GM12873 (cell line): ENCODE data around the gene TFF3.

ENCODE experiments used
- CTCF ChIP-seq: IDR thresholded peaks from 2 replicates; pipeline ENCODE4 v1.5.1; 2012; ENCODE audit warnings: low read depth, mild to moderate bottlenecking, moderate library complexity, low read length, control low read depth; ENCODE audit not compliant: insufficient read depth; ENCODE audit errors: missing control alignments

Gene TFF3

GRCh38 chr21:42301371-42302075, 13.7 kb downstream of the TFF3 start:
- no peak for TF ChIP-seq CTCF

- TF ChIP-seq CTCF: no peak
Measured at GRCh38 chr21:42300956-42301355, 14.3 kb downstream of the TFF3 start.

- no peak for TF ChIP-seq CTCF
Measured at GRCh38 chr21:42300045-42300583, 15.1 kb downstream of the TFF3 start.

DNA sequence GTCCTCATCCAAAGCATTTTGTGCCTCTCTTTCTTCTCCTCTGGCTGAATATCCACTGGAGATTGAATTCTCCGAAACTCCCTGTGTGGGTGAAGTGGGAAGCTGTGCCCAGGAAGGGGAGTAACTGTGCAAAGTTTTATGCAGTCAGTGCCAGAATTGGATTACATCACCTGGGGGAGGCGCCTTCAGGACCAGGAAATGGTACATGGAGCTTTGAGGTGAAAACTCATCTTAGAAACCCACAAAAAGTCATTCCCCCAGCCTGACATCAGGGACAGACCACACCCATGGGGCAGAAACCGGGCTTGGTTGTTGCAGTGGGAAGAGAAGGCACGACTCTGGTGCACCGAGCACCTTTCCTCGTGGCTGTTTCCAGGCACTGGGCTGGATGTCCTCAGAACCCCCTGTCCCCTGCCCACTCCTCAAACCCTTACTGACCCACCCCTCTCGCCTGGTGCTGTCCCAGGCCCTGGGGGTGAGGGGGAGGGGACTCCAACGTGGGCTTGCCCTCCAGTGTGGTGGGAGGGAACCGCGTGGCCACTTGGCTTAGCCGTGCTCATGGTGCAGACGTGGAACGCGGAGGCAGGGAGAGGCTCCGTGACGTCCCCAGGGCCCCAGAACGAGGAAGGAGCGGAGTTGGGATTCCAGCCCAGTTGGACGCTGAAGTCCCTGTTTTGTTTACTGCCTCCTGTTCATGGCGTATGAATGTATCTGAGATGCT, 15.7 kb downstream of the TFF3 start:
- no peak for TF ChIP-seq CTCF

GRCh38 chr21:42298657-42299056, 16.6 kb downstream of the TFF3 start:
- no peak for TF ChIP-seq CTCF

DNA sequence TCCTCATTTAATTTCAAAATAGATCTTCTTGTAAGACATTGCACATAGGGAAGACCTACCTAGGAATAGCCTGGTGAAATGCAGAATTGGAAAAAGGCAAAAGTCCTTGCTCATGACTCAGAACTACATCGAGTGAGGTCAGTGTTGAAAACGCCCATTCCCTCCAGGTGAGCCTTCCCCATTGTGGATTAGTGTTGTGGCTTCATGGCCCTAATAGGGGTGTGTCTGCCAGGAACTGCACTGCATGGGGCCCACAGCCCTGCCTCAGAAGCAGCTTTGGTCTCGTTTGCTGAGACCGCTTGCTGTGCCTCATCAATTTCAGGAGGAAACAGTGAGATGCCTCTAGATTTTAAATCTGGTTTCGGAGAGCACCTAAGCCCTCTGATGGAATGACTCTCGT, 17.0 kb downstream of the TFF3 start:
- TF ChIP-seq CTCF: no peak

GRCh38 chr21:42297377-42297776, 17.8 kb downstream of the TFF3 start:
- no peak for TF ChIP-seq CTCF
